C1 segment of cervical spinal cord (tissue), 14 donors: ENCODE results near the gene HACD1.

ENCODE experiments used
- DNase-seq, 14 donors: peaks; one replicate each; lab custom pipeline; 2025; lab: John Stamatoyannopoulos, UW

The HACD1 gene

GRCh38 chr10:17580885-17581284, 36.3 kb downstream of the HACD1 start:
- DNase-seq: no peak

GRCh38 chr10:17578603-17579002, 38.6 kb downstream of the HACD1 start:
- no peak for DNase-seq

GRCh38 chr10:17576768-17577167, 40.4 kb downstream of the HACD1 start:
- no peak for DNase-seq

- no peak for DNase-seq
These were observed 52.3 kb downstream of the HACD1 start for GRCh38 chr10:17564911-17565310.

- no peak for DNase-seq
These were observed 53.7 kb downstream of the HACD1 start for GRCh38 chr10:17563452-17563851.

GRCh38 chr10:17562614-17563013, 54.6 kb downstream of the HACD1 start:
- DNase-seq: no peak

- no peak for DNase-seq
These were observed 56.1 kb downstream of the HACD1 start for GRCh38 chr10:17561111-17561510.

GRCh38 chr10:17557459-17557858, 59.7 kb downstream of the HACD1 start:
- no peak for DNase-seq

GRCh38 chr10:17548770-17549169, 68.4 kb downstream of the HACD1 start:
- no peak for DNase-seq

- DNase-seq: no peak
These were observed 69.0 kb downstream of the HACD1 start for GRCh38 chr10:17548162-17548561.

GRCh38 chr10:17547060-17547459, 70.1 kb downstream of the HACD1 start:
- no peak for DNase-seq

- DNase-seq: no peak
These were observed 72.7 kb downstream of the HACD1 start for GRCh38 chr10:17544465-17544864.
